HG03045 (cell line): ENCODE measurements around the gene RAB29.
"Not testable (repeated sequence)": the region's sequence is repeated elsewhere in the genome, so short reads cannot be mapped to it uniquely, and the experiment has no call there.

Source experiments
- ATAC-seq: cut with Tn5 transposase; IDR thresholded peaks from one replicate; pipeline ENCODE4 v1.9.1; 2021; ENCODE audit warnings: mild to moderate bottlenecking, moderate library complexity; ENCODE audit not compliant: unreplicated experiment

The RAB29 gene

GRCh38 chr1:205775015-205775716, at the start of gene RAB29:
TSS of gene RAB29 (minus strand) at chr1:205775482. CDS start at chr1:205774956, 526 bp downstream.
- peak; percentile 77 for ATAC-seq

GRCh38 chr1:205824180-205824579, 48.9 kb upstream of the RAB29 start:
- ATAC-seq = no peak

- ATAC-seq = not testable (repeated sequence)
These were observed 48.0 kb upstream of the RAB29 start for GRCh38 chr1:205823260-205823659.

GRCh38 chr1:205822397-205822796, 47.1 kb upstream of the RAB29 start:
- ATAC-seq = no peak

GRCh38 chr1:205817988-205818387, 42.7 kb upstream of the RAB29 start:
- ATAC-seq = no peak

- ATAC-seq = no peak
These were observed 42.1 kb upstream of the RAB29 start for GRCh38 chr1:205817364-205817763.

- ATAC-seq = no peak
These were observed 38.4 kb upstream of the RAB29 start for GRCh38 chr1:205813755-205814058.

- ATAC-seq = peak; percentile 84
These were observed 37.8 kb upstream of the RAB29 start, which contains the start of gene SLC41A1 for GRCh38 chr1:205812878-205813754. TSS of gene SLC41A1 (minus strand) at chr1:205813198. CDS start at chr1:205810441, 2,757 bp downstream.

- ATAC-seq = no peak
These were observed 37.1 kb upstream of the RAB29 start for GRCh38 chr1:205812271-205812877.

- ATAC-seq = no peak
These were observed 36.4 kb upstream of the RAB29 start for GRCh38 chr1:205811660-205812059.

- ATAC-seq = no peak
These were observed 35.3 kb upstream of the RAB29 start for GRCh38 chr1:205810448-205811157.

- no peak for ATAC-seq
These were observed 34.7 kb upstream of the RAB29 start for GRCh38 chr1:205809942-205810345.

GRCh38 chr1:205809469-205809868, 34.2 kb upstream of the RAB29 start:
- no peak for ATAC-seq

GRCh38 chr1:205805082-205805711, 29.9 kb upstream of the RAB29 start:
- no peak for ATAC-seq

- no peak for ATAC-seq
These were observed 29.3 kb upstream of the RAB29 start for GRCh38 chr1:205804605-205805004.

- no peak for ATAC-seq
These were observed 28.7 kb upstream of the RAB29 start for GRCh38 chr1:205803986-205804385.

- no peak for ATAC-seq
These were observed 26.8 kb upstream of the RAB29 start for GRCh38 chr1:205802060-205802459.

GRCh38 chr1:205800981-205801703, 25.9 kb upstream of the RAB29 start:
- no peak for ATAC-seq

- no peak for ATAC-seq
These were observed 25.1 kb upstream of the RAB29 start for GRCh38 chr1:205800427-205800826.

GRCh38 chr1:205798577-205798976, 23.3 kb upstream of the RAB29 start:
- no peak for ATAC-seq
